H9 (cell line): ENCODE data around the gene SESN2. TPM values are rescaled to one million over a fixed set of nuclear protein-coding genes. Genes with fewer than 3 reads are reported as not detected.

ENCODE experiments used
- DNase-seq: peaks from one replicate; pipeline ENCODE4 v3.0.0-alpha.2; 2017
- H2AFZ ChIP-seq: one replicate; pipeline ENCODE4 v1.6.1; 2013; ENCODE audit warnings: mild to moderate bottlenecking, low read length, control low read depth, moderate library complexity
- H2AK5ac ChIP-seq: 2 replicates; pipeline ENCODE4 v1.6.1; 2013; ENCODE audit warnings: low read length, control low read depth, mixed read lengths; ENCODE audit not compliant: insufficient read length
- H2BK120ac ChIP-seq: one replicate; pipeline ENCODE4 v1.6.1; 2013; ENCODE audit warnings: low read depth, mild to moderate bottlenecking, low read length, control low read depth, inconsistent platforms; ENCODE audit not compliant: poor library complexity, severe bottlenecking
- H2BK12ac ChIP-seq: 2 replicates; pipeline ENCODE4 v1.6.1; 2013; ENCODE audit warnings: low read length, control low read depth, mixed read lengths, low read depth; ENCODE audit not compliant: insufficient read length
- H2BK15ac ChIP-seq: 2 replicates; pipeline ENCODE4 v1.6.1; 2013; ENCODE audit warnings: low read depth, low read length, control low read depth
- H2BK20ac ChIP-seq: one replicate; pipeline ENCODE4 v1.6.1; 2013; ENCODE audit warnings: low read depth, mild to moderate bottlenecking, low read length, control low read depth, inconsistent platforms; ENCODE audit not compliant: poor library complexity, severe bottlenecking
- H2BK5ac ChIP-seq: 2 replicates; pipeline ENCODE4 v1.6.1; 2013; ENCODE audit warnings: low read length, control low read depth, mixed read lengths; ENCODE audit not compliant: insufficient read length
- H3K14ac ChIP-seq: 2 replicates; pipeline ENCODE4 v1.6.1; 2013; ENCODE audit warnings: low read length, control low read depth; ENCODE audit not compliant: insufficient read depth
- H3K18ac ChIP-seq: 2 replicates; pipeline ENCODE4 v1.6.1; 2013; ENCODE audit warnings: low read depth, mild to moderate bottlenecking, mixed read lengths, low read length, control low read depth; ENCODE audit not compliant: insufficient read length
- H3K23ac ChIP-seq: 2 replicates; pipeline ENCODE4 v1.6.1; 2013; ENCODE audit warnings: low read length, control low read depth, mixed read lengths, low read depth; ENCODE audit not compliant: insufficient read length
- H3K23me2 ChIP-seq: 2 replicates; pipeline ENCODE4 v1.6.1; 2013; ENCODE audit warnings: low read depth, mild to moderate bottlenecking, mixed read lengths, low read length, control low read depth; ENCODE audit not compliant: insufficient read length, poor library complexity, severe bottlenecking
- H3K27ac ChIP-seq: 2 replicates; pipeline ENCODE4 v1.5.1; 2013; ENCODE audit warnings: low read length, control low read depth, mixed read lengths, low read depth; ENCODE audit not compliant: insufficient read length
- H3K27me3 ChIP-seq: 2 replicates; pipeline ENCODE4 v1.6.1; 2013; ENCODE audit warnings: low read length, control low read depth, inconsistent platforms; ENCODE audit not compliant: insufficient read depth
- H3K4ac ChIP-seq: 2 replicates; pipeline ENCODE4 v1.6.1; 2013; ENCODE audit warnings: low read depth, mild to moderate bottlenecking, control low read depth, inconsistent platforms, low read length, moderate library complexity
- H3K4me1 ChIP-seq: 2 replicates; pipeline ENCODE4 v1.6.1; 2013; ENCODE audit warnings: low read length, control low read depth, inconsistent platforms; ENCODE audit not compliant: insufficient read depth
- H3K4me2 ChIP-seq: 2 replicates; pipeline ENCODE4 v1.6.1; 2013; ENCODE audit warnings: low read length, control low read depth, mixed read lengths; ENCODE audit not compliant: insufficient read length, insufficient read depth
- H3K56ac ChIP-seq: 2 replicates; pipeline ENCODE4 v1.6.1; 2013; ENCODE audit warnings: low read depth, mild to moderate bottlenecking, mixed read lengths, low read length, control low read depth; ENCODE audit not compliant: insufficient read length
- H3K79me1 ChIP-seq: 2 replicates; pipeline ENCODE4 v1.6.1; 2013; ENCODE audit warnings: low read depth, mild to moderate bottlenecking, moderate library complexity, low read length, control low read depth, inconsistent platforms; ENCODE audit not compliant: insufficient read depth, poor library complexity, severe bottlenecking
- H3K79me2 ChIP-seq: 2 replicates; pipeline ENCODE4 v1.6.1; 2013; ENCODE audit warnings: low read length, control low read depth, inconsistent platforms; ENCODE audit not compliant: insufficient read depth
- H3K9ac ChIP-seq: 2 replicates; pipeline ENCODE4 v1.6.1; 2013; ENCODE audit warnings: low read length, control low read depth, mixed read lengths; ENCODE audit not compliant: insufficient read length; ENCODE audit errors: extremely low read depth
- H3K9me3 ChIP-seq: one replicate; pipeline ENCODE4 v1.6.1; 2013; ENCODE audit warnings: low read depth, low read length, inconsistent platforms; ENCODE audit not compliant: control insufficient read depth
- H3T11ph ChIP-seq: one replicate; pipeline ENCODE4 v1.6.1; 2013; ENCODE audit warnings: mild to moderate bottlenecking, low read length, control low read depth, inconsistent platforms
- H4K20me1 ChIP-seq: one replicate; pipeline ENCODE4 v1.6.1; 2013; ENCODE audit not compliant: control insufficient read depth, insufficient read length, insufficient read depth
- H4K5ac ChIP-seq: 2 replicates; pipeline ENCODE4 v1.6.1; 2013; ENCODE audit warnings: low read depth, mild to moderate bottlenecking, mixed read lengths, low read length, control low read depth; ENCODE audit not compliant: insufficient read length
- H4K8ac ChIP-seq: replicated peaks from 2 replicates; pipeline ENCODE4 v1.6.1; 2013; ENCODE audit warnings: low read length, control low read depth, mixed read lengths, low read depth; ENCODE audit not compliant: insufficient read length
- H4K91ac ChIP-seq: 2 replicates; pipeline ENCODE4 v1.6.1; 2013; ENCODE audit warnings: low read depth, mild to moderate bottlenecking, moderate library complexity, mixed read lengths, low read length, control low read depth; ENCODE audit not compliant: insufficient read length
- H3K27ac Mint-ChIP-seq, 3 experiments: 2 replicates in 2 of 3; 3 replicates in 1 of 3; pipeline ENCODE4 v1.8.0; 2020 to 2021; ENCODE audit warnings: mixed read lengths in 3 of 3, mild to moderate bottlenecking in 1 of 3, moderate library complexity in 1 of 3
- H3K27me3 Mint-ChIP-seq: 2 replicates; pipeline ENCODE4 v1.8.0; 2021; ENCODE audit warnings: low read depth, mild to moderate bottlenecking, moderate library complexity, mixed read lengths
- H3K36me3 Mint-ChIP-seq, 3 experiments: 2 replicates in 2 of 3; 3 replicates in 1 of 3; pipeline ENCODE4 v1.8.0; 2020 to 2021; ENCODE audit warnings: low read depth in 3 of 3, mixed read lengths in 3 of 3; ENCODE audit not compliant: insufficient read depth in 1 of 3
- H3K4me1 Mint-ChIP-seq, 2 experiments: 2 replicates each; pipeline ENCODE4 v1.8.0; 2020; ENCODE audit warnings: mixed read lengths in 2 of 2
- H3K4me3 Mint-ChIP-seq, 2 experiments: 2 replicates in 1 of 2; 3 replicates in 1 of 2; pipeline ENCODE4 v1.8.0; 2020 to 2021; ENCODE audit warnings: mild to moderate bottlenecking in 2 of 2, mixed read lengths in 2 of 2, moderate library complexity in 1 of 2
- H3K9me3 Mint-ChIP-seq, 2 experiments: 2 replicates in 1 of 2; 3 replicates in 1 of 2; pipeline ENCODE4 v1.8.0; 2020; ENCODE audit warnings: mild to moderate bottlenecking in 2 of 2, mixed read lengths in 2 of 2, moderate library complexity in 1 of 2
- CTCF ChIP-seq: fragments of 200-600 bp; sonication (generic); conservative IDR thresholded peaks from 3 replicates; pipeline ENCODE4 v1.8.0; 2021; ENCODE audit warnings: antibody characterized with exemption, mild to moderate bottlenecking
- WGBS: extraction: QIAGEN DNeasy Blood & Tissue Kit; methylation state at CpG from one replicate; pipeline ENCODE4 v1.1.7; 2013; ENCODE audit warnings: missing lambda C conversion rate, low lambda C conversion rate, mixed read lengths; ENCODE audit not compliant: insufficient read length; ENCODE audit errors: extremely low coverage; 5-methylcytosine and 5-hydroxymethylcytosine counted together
- total RNA-seq: library from RNA; stranded (reverse); gene quantifications from 2 replicates; pipeline ENCODE4 v1.2.1, GENCODE V29; 2021

Gene SESN2
- total RNA-seq, 1 experiment from 2014 or later: 24.6 TPM

- Histone ChIP-seq H2BK120ac (no peak overlapping the region), H3K4me1 (no peaks in the 10 kb centered on the region), H2BK12ac (peak overlapping the region; percentile 22), H3T11ph (peak overlapping the region; percentile 48), H4K20me1 (no peaks in the 10 kb centered on the region), H3K4me2 (peak overlapping the region; percentile 20), H3K79me1 (no peaks in the 10 kb centered on the region), H2BK15ac (no peak overlapping the region), H2AFZ (peak overlapping the region; percentile 54), H3K23ac (no peak overlapping the region), H3K9me3 (no peaks in the 10 kb centered on the region), H3K27me3 (no peaks in the 10 kb centered on the region), H3K27ac (no peak overlapping the region), H2BK20ac (peak overlapping the region; percentile 94), H3K18ac (no peak overlapping the region), H3K56ac (no peak overlapping the region), H4K8ac (no peak overlapping the region), H3K23me2 (peaks cover 8% of the 10 kb centered on the region), H2BK5ac (no peak overlapping the region), H3K4ac (no peak overlapping the region), H3K14ac (no peak overlapping the region), H4K5ac (no peak overlapping the region), H4K91ac (no peak overlapping the region), H2AK5ac (no peak overlapping the region), H3K79me2 (no peaks in the 10 kb centered on the region), H3K9ac (no peak overlapping the region)
- H3K4me3 Mint-ChIP-seq: peak overlapping the region; percentile 91 to 93
- DNase-seq: no peak
- H3K27me3 Mint-ChIP-seq: no peaks in the 10 kb centered on the region
- H3K4me1 Mint-ChIP-seq: peaks cover 31 to 33% of the 10 kb centered on the region in 2 experiments
- no peaks in the 10 kb centered on the region for H3K9me3 Mint-ChIP-seq
- H3K36me3 Mint-ChIP-seq: no peaks in the 10 kb centered on the region
- TF ChIP-seq CTCF: no peak
- peak overlapping the region; percentile 45 to 93 (median 85) for H3K27ac Mint-ChIP-seq
- no CpG with 5 or more reads among the region's 11 CpGs for WGBS
Measured at GRCh38 chr1:28247612-28248272, 11.6 kb upstream of the SESN2 start.
